GM19239 (cell line): ENCODE measurements around the gene DHX58.

Source experiments
- DNase-seq: peaks from one replicate; pipeline ENCODE4 v3.0.0; 2011; ENCODE audit warnings: low spot score; ENCODE audit not compliant: insufficient read length
- FAIRE-seq: peaks from 2 replicates; lab custom pipeline; 2011; peaks lifted over from hg19 to GRCh38; lab: Jason Lieb, UNC

Gene DHX58

DNA sequence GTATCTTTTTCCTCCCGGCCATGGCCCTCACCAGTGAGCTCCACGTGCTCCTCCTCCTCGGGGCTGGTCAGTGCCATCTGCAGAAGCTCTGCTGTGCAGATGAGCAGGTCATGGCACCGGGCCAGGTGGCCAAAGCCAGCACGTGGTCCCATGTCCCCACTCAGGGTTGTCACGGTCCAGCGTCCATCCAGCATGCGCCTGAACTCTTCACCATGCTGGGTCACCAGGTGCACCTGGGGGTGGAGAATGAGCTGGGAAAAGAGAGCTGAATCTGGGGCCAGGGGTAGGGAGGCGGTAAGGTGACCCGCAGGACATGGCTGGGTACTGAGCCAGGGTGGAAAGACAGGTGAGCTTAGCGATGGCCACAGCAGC, 1.3 kb downstream of the DHX58 start:
- DNase-seq (no peak), FAIRE-seq (no peak)

DNA sequence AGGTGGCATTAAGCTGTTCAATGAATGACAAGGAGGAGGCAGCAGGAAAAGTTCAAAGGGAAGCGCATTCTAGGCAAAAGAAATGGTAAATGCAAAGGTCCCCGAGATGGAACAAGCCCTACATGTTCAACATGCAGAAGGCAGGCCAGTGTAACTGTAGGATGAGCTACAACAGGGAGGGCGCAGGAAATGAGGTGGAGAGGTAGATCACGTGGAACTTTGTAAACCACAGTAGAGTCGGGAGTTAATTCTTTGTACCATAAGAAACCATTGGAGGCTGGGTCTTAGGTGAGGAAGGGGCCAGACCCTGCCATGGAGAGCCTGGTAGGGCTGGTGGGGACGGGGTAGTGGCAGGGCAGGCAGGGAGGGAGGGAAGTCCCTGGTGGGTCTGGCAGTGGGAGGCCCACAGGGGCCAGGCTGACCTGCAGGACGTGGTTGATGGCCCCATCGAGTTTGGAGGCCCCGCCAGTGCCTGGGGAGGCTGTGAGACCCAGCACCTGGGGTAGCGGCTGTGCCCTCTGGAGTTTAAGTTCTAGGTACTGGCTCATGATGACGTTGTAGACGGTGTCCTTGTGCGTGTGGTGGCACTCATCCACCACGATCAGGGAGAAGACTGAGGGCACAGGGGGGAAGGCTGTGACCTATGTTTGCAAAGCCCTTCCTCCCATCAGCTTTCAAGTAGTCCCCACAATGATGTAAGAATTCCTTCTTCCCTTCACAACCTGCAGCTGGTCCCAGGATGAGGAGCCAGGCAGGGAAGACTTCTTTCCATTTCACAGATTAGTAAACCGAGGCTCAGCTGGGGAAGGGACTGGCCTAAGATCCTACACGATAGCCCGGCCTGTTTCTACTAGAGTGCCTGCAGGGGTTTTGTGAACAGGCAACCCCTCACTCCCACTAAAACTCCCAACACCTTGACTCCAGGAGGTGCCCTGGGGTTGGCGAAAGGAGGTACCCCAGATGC, 1.9 kb downstream of the DHX58 start:
- no peak for DNase-seq
- no peak for FAIRE-seq

DNA sequence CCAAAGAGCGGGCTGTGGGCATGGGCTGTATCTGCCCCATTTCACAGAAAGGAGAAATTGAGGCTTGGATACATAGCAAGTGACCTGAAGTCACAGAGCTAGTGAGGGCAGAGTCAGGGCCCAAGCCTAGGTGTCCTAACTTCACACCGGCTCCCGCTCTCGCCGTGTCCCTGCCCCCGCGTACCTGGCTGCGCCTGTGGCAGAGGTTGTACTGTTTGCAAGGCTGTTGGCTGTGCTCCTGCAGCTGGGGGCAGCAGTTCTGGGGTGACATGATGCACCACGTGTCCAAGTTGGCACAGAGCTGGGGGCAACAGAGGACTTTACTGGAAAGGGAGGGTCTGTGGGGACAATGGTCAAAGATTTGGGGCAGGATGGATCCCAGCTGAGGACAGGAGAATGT, 3.4 kb downstream of the DHX58 start:
- DNase-seq (no peak), FAIRE-seq (no peak)

DNA sequence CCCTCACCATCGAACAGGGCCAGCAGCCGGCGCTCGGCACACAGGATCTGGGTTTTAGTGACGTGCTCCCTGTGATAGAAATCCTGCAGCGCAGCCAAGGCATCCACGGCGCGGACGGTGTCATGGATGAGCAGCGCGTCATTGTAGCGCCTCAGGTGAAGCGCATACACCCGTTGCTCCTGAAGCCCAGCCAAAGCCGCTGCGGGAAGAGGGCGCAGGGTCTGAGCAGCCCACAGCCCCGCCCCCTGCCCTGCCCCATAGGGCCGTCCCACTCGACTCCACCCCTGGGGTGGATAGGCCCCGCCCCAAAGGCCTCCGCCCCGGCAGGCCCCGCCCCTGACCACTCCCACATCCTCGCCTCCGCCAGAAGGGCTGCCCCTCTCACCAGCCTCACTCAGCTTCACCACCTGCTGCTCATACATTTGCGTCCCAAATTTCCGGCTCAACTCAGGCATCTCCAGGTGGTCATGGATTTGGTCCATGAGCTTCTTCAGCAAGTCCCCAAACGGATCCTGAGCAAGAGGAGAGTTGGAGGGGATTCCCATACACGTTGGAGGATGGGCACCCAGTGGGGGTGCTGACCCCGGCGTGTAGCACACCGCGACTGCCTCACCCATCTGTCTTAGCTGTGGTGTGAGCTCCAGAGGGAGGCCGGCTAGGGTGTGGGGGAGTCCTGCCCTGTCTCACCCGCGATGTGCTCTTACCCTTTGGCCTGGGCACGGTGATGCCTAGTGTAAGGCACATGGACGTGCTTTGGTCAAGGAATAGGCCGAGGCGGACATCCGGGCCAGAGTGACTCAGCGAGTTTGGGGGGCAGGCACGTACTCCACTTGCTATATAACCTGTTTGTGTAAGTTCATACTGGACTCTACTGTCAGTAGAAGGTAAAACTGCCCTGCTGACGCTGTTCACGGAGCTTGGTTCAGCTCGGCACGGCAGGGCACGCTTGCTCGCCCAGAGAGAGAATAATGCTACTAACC, 4.6 kb downstream of the DHX58 start:
- FAIRE-seq: peak; percentile 97

DNA sequence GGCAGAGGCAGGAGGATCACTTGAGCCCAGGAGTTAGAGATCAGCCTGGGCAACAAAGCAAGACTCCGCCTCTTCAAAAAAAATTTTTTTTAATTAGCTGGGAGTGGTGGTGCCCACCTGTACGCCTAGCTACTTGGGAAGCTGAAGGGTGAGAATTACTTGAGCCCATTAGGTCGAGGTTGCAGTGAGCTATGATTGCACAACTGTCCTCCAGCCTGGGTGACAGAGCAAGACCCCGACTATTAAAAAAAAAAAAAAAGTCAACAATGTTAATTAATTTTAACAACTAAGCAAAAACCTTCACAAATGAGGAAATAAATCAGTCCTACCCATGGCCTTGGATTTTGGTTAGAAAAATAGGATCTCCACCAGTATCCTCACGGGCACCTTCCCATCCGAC, 5.4 kb downstream of the DHX58 start:
- DNase-seq (no peak), FAIRE-seq (no peak)

More for the DNA sequence above, 4.6 kb downstream of the DHX58 start:
- peak; percentile 96 for DNase-seq

DNA sequence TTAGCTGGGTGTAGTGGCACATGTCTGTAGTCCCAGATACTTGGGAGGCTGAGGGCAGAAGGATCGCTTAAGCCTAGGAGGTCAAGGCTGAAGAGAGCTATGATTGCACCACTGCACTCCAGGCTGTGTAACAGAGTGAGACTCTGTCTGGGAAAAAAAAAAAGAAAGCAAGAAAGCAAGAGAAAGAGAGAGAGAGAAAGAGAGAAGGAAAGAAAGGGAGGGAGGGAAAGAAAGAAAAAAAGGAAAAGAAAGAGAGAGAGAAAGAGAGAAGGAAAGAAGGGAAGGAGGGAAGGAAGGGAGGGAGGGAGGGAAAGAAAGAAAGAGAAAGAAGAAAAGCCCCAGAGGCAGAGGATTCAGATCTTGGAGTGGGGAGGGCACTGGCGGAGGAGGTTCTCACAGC, 6.5 kb downstream of the DHX58 start:
- no peak for DNase-seq
- FAIRE-seq: no peak

DNA sequence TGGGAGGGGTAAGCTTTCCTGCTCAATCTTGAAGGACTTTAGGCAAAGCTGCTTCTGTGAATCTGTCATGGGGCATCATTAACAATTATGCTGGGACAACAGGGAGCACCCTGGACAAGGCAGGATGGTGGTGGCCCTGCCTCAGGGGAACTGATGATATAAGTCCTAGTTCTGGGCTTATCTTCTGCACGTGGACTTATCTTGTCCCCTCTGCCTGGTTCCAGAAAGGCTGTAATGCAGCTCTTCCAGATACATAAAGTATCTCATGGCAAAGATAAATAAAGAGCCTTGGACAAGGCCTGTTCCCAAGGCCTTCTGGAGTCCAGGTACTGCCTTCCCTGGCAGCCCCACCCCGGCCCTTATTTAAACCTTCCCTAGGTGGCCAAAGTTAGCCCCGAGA, 8.2 kb downstream of the DHX58 start:
- no peak for DNase-seq
- no peak for FAIRE-seq

DNA sequence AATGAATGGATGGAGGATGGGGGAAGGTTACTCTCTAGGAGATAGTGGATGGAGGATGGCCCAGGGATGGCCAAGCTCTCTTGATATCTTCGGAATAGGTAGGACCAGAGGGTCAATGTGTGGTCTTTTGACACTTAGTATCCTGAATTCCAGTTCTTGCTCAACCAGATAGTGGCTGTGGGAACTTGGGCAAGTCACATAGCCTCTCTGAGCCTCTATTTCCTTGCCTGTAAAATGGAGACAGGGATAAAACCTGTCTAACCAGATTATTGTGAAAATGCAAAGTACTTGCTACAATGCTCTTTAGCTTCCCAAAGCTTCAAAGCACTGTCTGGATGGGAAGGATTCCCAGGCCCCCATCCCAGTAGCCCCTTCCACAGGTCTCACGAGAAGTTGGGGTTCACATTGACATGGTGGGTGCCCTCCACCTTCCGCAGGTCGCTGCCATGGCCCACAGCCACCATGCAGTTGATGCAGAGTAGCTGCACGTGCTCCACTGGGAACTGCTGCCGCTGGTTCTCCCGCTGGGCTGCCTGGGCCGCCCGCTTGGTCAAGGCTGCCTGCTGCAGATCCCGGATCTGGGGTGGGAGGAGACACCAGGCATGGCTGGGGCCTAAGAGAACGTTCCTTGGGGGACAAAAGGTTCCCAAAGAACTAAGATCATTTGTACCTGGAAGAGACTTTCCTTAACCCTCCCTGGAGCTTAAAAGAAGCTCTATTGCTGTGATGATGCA, 9.1 kb downstream of the DHX58 start:
- FAIRE-seq (no peak), DNase-seq (no peak)

DNA sequence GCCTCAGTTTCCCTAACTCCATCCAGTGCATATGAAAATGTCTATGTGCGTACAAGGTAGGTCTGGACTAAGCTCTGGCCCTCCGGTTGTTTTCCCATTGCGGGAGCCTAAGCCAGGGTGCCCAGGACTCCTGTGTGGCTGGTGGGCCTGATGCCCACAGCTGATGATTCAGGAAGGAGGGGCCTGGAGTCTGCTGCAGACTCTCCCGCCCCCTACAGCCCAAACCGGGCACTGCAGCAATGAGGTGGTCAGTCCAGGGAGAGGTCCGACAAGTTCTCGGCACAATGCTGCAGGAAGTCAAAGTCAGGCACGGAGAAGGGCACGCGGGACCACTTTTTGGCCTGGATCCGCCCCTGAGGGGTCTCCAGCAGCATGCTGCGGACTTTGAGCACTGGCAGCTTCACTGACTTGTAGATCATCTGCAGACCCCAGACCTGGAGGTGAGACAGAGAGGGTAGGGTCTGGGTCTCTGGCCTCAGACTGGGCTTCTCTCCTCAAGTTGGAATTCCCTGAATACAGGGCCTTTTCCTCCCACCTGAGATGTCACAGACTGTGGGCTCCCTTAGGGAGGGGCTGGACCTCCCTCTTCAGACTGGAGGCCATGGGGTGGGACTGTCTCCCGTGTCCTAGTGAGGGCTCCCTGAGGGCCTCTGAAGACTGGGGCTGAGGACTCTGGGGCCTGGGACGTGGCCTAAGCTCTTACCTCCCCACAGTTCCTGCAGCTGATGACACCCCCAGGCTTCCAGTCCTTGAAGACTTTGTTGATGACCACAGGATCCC, 10.8 kb downstream of the DHX58 start:
- FAIRE-seq (no peak), DNase-seq (peak; percentile 75)

DNA sequence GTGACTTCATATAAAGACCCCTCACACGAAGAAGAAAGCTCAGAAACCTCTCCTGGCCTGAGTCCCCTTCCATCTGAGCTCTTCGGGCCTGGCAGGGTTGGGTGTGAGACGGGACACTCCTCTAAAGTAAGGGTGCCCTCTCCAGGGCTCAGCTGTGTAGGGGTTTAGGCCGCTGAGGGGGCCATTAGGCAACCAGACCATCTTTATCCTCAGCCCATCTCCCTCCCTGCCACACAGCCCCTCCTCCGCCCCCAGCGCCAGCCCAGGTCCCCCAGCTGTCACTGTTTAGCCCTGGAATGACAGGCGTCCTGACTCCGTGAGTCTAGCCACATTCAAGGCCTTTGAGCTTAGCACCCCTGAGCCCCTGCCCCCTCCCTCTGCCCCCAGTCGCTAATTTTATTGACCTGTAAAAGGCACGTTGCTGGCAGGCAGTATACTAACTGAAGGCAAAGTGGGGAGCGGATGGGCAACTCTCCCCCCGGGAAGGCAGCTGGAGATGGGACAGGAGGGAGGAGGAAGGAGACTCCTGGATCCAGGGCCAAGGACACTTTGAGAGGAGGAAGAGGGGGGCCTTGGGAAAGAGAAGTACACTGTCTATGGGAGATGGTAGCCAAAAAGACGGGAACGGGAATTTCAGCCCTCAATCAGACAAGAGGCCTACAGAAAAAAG, 13.6 kb downstream of the DHX58 start:
- no peak for DNase-seq
- FAIRE-seq: no peak

DNA sequence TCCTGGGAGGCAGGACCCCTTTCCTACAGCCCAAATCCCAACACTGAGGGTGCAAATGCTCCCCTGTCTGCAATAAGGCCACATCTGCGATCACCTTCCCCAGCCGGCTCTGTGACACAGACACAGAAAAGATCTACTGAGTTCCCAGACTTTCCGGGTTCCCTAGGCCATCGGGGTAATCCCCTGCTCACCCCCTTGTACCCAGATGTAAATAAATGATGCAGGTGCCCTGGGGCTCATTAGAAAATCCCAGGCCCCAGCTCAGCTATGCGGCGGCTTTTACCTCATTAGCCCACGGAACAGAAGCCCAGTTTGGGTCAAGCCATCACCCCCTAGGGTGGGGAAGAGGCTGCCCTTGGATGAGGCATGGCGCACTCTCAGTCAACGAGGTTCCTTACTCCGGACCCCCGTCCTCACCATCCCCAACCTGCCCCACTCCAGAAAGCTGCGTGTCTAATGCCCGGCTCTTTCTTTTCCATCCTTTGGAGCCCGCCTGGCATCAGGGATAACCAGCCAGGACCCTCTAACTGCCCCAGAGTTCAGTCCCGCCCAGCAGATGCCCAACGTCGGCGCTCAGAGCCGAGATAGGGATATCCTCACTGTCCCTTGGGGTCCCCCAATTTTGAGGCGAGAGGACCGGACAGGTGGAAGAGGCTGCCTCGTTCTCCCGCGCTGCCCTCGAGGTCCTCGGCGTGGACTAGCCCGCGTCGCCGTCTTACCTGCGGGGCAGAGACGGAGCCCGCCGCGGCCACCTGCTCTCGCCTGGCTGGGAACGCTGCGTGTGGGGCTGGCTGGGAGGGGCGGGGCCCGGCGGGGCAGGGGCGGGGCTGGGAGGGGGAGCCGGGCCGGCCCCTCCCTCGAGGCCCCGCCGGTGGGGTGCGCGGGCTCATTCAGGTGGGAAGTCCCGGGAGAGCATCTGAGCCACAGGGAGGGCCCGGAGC, 14.6 kb downstream of the DHX58 start, which contains the start of gene ZNF385C:
ZNF385C (minus strand) TSS at position 783 of the 941 bp plus-strand sequence. CDS start 35,417 bp downstream, outside the sequence.
- FAIRE-seq: no peak
- no peak for DNase-seq

DNA sequence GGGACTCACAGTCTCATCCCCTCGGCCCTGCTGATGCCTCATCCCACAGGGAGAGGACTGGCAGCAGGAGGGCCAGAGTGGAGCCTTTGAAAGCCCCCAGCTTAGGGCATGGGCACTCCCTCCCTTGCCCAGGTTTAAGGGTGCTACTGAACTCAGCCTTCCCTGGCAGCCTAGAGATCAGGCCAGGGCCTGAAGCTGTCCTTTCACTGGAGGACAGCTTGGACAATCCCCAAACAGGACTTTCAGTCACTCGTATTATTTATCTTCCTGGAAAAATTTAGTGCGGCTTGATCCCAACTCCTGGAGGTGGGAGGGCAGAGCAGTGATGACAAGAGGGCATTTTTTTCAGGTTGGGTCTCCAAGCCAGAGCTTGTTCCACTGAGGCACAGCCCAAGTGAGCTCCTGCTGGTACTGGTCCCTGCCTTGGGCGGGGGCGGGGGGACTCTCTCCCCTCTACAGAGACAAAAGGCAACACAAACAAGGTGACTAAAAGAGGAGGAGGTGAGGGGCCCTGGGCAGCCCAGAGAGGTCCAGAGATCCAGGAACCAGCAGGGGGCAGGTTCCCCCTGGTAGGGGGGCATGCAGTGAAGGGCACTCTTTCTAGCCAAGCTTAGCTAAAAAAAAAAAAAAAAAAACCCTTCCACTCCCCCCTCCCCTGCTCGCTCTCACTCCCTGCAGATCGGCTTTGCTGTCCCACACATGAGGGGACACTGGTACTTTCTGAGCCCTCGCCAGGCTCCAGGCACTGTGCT, 16.0 kb downstream of the DHX58 start:
- no peak for FAIRE-seq
- no peak for DNase-seq

DNA sequence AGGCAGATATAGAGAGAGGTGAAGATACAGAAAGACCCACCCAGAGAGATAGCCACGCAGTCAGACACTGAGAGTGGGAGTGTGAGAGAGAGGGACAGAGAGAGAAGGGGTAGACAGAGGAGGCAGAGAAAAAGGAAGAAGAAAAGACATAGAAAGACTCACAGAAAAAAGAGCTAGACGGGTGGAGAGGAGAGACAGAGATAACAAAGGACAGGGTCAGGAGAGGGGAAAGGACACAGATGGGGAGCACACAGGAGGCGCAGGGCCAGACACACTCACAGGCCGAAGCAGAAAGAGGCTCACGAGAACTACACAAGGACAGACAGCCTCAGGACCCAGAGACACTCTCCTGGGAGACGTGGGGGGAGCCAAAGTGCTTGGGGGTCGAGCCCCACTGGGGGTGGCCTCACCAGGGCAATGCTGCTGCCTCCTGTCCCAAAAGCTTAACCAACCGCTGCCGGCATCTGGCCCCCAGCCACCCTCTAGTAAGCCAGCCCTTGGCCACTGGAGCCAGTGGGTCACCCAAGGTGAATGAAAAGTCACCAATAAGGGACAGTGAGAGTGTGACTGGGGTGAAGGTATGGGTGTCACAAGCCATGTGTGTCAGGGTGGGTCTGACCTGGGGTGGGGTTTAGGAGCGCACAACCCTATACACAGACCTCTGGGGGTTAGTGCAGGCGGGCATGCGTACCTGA, 18.0 kb downstream of the DHX58 start:
- no peak for FAIRE-seq

DNA sequence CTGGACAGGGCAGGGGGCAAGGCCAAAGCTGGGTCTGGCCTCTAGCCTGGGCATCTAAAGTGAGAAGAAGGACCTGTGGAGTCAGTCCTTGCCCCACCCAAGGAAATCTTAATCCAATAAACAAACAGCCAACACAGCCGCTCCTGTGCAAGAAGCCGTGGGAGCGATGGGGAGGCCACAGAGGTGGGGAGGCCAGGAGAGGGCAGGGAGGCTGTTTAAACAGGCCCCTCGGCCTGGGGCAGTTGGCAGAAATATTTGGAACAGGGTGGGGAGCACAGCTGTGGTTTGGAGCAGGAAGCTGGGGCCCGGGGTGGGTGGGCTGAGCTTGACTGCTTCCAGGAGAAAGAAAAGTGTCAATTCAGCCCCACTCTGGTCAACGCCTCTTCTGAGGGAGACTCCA, 19.6 kb downstream of the DHX58 start:
- DNase-seq (no peak), FAIRE-seq (no peak)

More for the DNA sequence above, 18.0 kb downstream of the DHX58 start:
- DNase-seq: no peak

DNA sequence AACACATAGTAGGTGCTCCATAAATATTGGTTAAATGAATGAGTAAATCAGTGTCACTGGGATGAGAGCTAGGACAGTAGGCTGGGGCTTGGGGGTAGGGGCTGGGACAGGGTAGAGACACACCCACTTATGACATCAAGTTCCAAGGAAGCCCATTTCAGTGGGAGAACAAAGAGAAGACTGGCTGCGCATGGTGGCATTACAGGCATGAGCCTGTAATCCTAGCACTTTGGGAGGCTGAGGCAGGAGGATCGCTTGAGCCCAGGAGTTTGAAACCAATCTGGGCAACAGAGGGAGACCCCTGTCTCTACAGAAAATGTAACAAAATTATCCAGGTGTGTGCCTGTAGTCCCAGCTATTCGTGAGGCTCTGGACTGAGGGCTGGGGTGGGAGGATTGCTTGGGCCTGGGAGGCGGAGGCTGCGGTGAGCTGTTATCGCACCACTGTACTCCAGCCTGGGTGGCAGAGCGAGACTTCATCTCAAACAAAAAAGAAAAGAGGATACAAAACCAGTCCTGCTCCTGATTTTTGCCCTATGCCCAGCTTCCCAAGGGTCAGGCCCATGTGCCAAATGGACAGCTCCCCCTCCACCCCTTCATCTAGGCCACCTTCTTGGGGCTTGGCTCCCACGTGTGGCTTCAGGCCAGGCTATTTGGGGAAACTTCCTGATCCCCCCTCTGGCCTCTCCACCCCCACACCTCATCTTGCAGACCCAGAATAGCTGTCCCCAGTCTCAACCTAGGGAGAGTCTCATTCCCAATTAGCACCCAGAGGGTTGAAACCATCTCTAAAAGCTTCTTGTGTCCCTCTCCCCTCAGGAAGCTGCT, 21.3 kb downstream of the DHX58 start:
- no peak for DNase-seq
- no peak for FAIRE-seq

DNA sequence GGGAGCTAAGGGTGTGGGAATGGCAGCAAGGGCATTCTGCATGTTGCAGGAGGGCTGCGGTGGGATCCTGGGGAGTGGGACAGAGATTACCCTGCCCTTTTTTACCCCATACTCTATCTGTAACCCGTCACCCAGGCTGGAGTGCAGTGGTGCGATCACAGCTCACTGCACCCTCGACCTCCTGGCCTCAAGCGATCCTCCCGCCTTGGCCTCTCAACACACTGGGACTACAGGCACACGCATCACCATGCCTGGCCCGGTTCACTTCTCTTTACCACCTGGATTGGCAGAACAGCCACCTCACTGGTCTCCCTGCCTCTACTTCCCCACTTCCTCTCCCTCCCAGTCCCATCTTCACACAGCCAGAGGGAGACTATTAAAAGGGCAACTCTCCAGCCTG, 23.8 kb downstream of the DHX58 start:
- DNase-seq (no peak), FAIRE-seq (no peak)
